Cerebellar nuclear complex (tissue), 1 donor: ENCODE measurements around the gene HMGN4.
"Not testable (repeated sequence)": the region's sequence is repeated elsewhere in the genome, so short reads cannot be mapped to it uniquely, and the experiment has no call there.

ENCODE experiments used
- DNase-seq, 2 experiments: peaks; one replicate each; lab custom pipeline; 2025; lab: John Stamatoyannopoulos, UW

Gene HMGN4

GRCh38 chr6:26537846-26538571, at the start of gene HMGN4:
Gene HMGN4 (plus strand): TSS chr6:26538366. CDS start chr6:26545207, 6,841 bp downstream.
- DNase-seq = peak in 1 of 2 experiments; percentile 77

- no peak for DNase-seq
Observed at GRCh38 chr6:26489996-26490964, 47.9 kb upstream of the HMGN4 start.

- DNase-seq = no peak
Observed at GRCh38 chr6:26491604-26492003, 46.6 kb upstream of the HMGN4 start.

- no peak for DNase-seq
Observed at GRCh38 chr6:26493258-26493657, 44.9 kb upstream of the HMGN4 start.

GRCh38 chr6:26494117-26494516, 44.0 kb upstream of the HMGN4 start:
- DNase-seq = no peak

- DNase-seq = no peak
Observed at GRCh38 chr6:26495281-26495680, 42.9 kb upstream of the HMGN4 start.

GRCh38 chr6:26497610-26498009, 40.6 kb upstream of the HMGN4 start:
- no peak for DNase-seq

GRCh38 chr6:26500102-26500501, 38.1 kb upstream of the HMGN4 start, which contains the start of gene BTN1A1:
Gene BTN1A1 (plus strand): TSS chr6:26500303. CDS start chr6:26501287, 984 bp downstream.
- no peak for DNase-seq

- no peak for DNase-seq
Observed at GRCh38 chr6:26501482-26501986, 36.6 kb upstream of the HMGN4 start.

GRCh38 chr6:26502165-26502564, 36.0 kb upstream of the HMGN4 start:
- no peak for DNase-seq

GRCh38 chr6:26502626-26503025, 35.5 kb upstream of the HMGN4 start:
- DNase-seq = no peak

GRCh38 chr6:26507658-26508057, 30.5 kb upstream of the HMGN4 start:
- DNase-seq = no peak

- DNase-seq = not testable (repeated sequence)
Observed at GRCh38 chr6:26511033-26511432, 27.1 kb upstream of the HMGN4 start.

GRCh38 chr6:26514984-26515383, 23.2 kb upstream of the HMGN4 start:
- no peak for DNase-seq

GRCh38 chr6:26516481-26517427, 21.4 kb upstream of the HMGN4 start:
- DNase-seq = no peak

- no peak for DNase-seq
Observed at GRCh38 chr6:26519359-26519758, 18.8 kb upstream of the HMGN4 start.

GRCh38 chr6:26520237-26520849, 17.8 kb upstream of the HMGN4 start:
- DNase-seq = peak in 1 of 2 experiments; percentile 32

- DNase-seq = peak in 1 of 2 experiments; percentile 61
Observed at GRCh38 chr6:26520850-26521599, 17.1 kb upstream of the HMGN4 start.

GRCh38 chr6:26521600-26522391, 16.4 kb upstream of the HMGN4 start:
- no peak for DNase-seq
